Activated CD4-positive, alpha-beta T cell treated with anti-CD3 and anti-CD28 coated beads, Interleukin-2, amount 10 ng/mL, durations not matched to agents 7 days and 5 days (primary cell): Measurements from ENCODE around the gene CCR6. TPM values are rescaled to one million over a fixed set of nuclear protein-coding genes. Genes with fewer than 3 reads are reported as not detected.

Experiments used
- CTCF ChIA-PET: fragments of 350-600 bp; sonication (Branson Sonifier 250); formaldehyde crosslinking; loops from one replicate; lab custom pipeline; 2021; ENCODE audit warnings: antibody characterized with exemption; lab: Charles Lee
- POLR2A ChIA-PET: fragments of 350-600 bp; sonication (Branson Sonifier 250); formaldehyde crosslinking; loops from one replicate; lab custom pipeline; 2021; ENCODE audit warnings: antibody characterized with exemption; lab: Charles Lee
- DNase-seq: peaks from one replicate; pipeline ENCODE4 v3.0.0-alpha.2; 2020
- H3K27ac Mint-ChIP-seq: one replicate; pipeline ENCODE4 v1.8.0; 2021; ENCODE audit warnings: mild to moderate bottlenecking, moderate library complexity, mixed read lengths
- H3K27me3 Mint-ChIP-seq: one replicate; pipeline ENCODE4 v1.8.0; 2021; ENCODE audit warnings: mixed read lengths
- H3K36me3 Mint-ChIP-seq: one replicate; pipeline ENCODE4 v1.8.0; 2021; ENCODE audit warnings: low read depth, mixed read lengths
- H3K4me1 Mint-ChIP-seq: one replicate; pipeline ENCODE4 v1.8.0; 2021; ENCODE audit warnings: mixed read lengths
- H3K4me3 Mint-ChIP-seq: one replicate; pipeline ENCODE4 v1.8.0; 2021; ENCODE audit warnings: mild to moderate bottlenecking, moderate library complexity, mixed read lengths
- H3K9me3 Mint-ChIP-seq: one replicate; pipeline ENCODE4 v1.8.0; 2021; ENCODE audit warnings: mixed read lengths
- total RNA-seq, 2 experiments: library from RNA; stranded (reverse); gene quantifications; one replicate each; pipeline ENCODE4 v1.2.3, GENCODE V29; 2021

CCR6 gene
- total RNA-seq, 2 experiments from 2014 or later = 6.7 to 7.4 TPM

DNA sequence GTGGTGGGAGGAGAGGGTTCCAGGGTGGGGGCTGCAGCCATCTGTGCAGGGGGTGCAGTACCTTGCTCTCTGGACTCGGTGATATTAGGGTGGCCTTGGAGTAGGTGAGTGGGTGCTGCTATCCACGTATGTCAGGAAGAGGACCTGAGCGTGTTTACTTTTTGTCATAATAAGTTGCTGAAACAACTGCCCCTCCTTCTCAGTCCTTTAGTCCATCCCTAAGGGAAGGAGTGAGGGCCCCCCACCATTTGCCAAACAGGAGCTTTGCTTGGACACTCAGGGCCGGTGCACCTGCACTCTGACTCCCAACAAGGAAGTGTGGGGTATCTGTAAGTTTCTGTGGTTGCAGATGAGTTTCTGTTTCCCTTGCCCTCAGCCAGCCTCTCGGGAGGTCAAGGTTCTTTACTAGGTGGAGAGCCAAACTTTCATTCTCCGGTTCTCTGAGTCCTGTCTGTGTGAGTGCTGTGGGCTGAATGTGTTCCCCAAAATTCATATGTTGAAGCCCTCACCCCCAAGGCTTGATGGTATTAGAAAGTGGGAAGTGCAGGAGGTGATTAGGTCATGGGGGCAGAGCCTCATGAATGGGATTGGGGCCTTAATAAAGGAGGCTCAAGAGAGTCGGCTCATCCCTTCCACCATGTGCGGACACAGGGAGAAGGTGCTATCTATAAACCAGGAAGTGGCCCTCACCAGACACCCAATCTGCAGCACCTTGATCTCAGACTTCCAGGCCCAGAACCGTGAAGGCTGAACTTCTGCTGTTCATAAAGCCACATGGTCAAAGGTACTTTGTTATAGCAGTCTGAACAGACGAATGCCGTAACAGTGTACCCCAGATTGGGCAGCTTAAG, 19.6 kb upstream of the CCR6 start:
- POLR2A ChIA-PET = no interaction called here
- Mint-ChIP-seq H3K36me3 (no peaks in the 10 kb centered on the region), H3K27me3 (no peaks in the 10 kb centered on the region), H3K4me3 (no peak overlapping the region), H3K27ac (peak overlapping the region; percentile 42), H3K9me3 (peaks cover 5% of the 10 kb centered on the region), H3K4me1 (peaks cover 16% of the 10 kb centered on the region)
- CTCF ChIA-PET = no interaction called here
- no peak for DNase-seq

DNA sequence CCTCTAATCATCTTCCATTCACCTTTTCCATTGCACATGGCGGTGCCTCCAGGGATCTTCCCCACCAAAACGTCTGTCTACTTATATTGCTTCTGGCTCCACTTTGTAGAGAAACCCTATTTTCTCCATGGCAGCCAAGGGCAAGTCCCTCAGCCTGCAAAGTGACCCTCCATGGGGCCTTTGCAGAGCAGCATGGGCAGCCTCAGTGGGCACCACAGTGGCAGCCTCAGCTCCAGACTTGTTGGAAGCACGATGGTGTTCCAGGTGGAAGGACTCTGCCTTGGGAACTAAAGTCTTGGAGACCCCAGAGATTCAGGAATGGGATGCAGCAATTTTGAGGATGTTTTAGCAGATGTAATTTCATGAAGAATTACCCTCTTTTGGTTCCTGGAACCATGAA, 18.5 kb upstream of the CCR6 start:
- no peaks in the 10 kb centered on the region for H3K36me3 Mint-ChIP-seq
- no peak overlapping the region for H3K27ac Mint-ChIP-seq
- CTCF ChIA-PET = no interaction called here
- DNase-seq = no peak
- peaks cover 5% of the 10 kb centered on the region for H3K9me3 Mint-ChIP-seq
- H3K4me1 Mint-ChIP-seq = peaks cover 8% of the 10 kb centered on the region
- H3K4me3 Mint-ChIP-seq = no peak overlapping the region
- no peaks in the 10 kb centered on the region for H3K27me3 Mint-ChIP-seq
- POLR2A ChIA-PET = no interaction called here

- no peak for DNase-seq
- Mint-ChIP-seq H3K9me3 (peaks cover 5% of the 10 kb centered on the region), H3K27ac (no peak overlapping the region), H3K4me3 (no peak overlapping the region), H3K27me3 (no peaks in the 10 kb centered on the region), H3K4me1 (peaks cover 8% of the 10 kb centered on the region), H3K36me3 (no peaks in the 10 kb centered on the region)
- CTCF ChIA-PET = no interaction called here
- POLR2A ChIA-PET = no interaction called here
Observed at GRCh38 chr6:167105060-167105459, 17.8 kb upstream of the CCR6 start.

DNA sequence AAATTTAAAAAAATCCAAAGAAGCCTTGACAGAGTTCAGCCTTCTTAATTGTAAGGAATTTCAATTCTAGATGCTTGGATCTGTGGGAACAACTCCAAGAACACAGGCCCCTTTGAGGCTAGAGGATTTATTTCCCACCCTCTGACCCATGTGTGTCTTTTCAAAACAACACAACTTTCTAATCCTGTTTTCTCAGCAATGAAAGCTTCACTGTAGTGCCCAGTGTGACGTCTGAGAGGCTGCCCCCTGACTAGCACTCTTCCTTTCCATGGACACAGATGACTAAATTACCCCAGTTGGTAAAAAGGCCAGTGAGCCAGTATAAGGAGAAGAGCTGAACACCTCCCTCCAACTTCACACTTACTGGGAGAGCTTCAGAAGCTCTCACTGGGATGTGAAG, 16.5 kb upstream of the CCR6 start:
- Mint-ChIP-seq H3K4me1 (peaks cover 11% of the 10 kb centered on the region), H3K9me3 (peaks cover 3% of the 10 kb centered on the region), H3K27ac (no peak overlapping the region), H3K4me3 (no peak overlapping the region), H3K36me3 (no peaks in the 10 kb centered on the region), H3K27me3 (peaks cover 4% of the 10 kb centered on the region)
- POLR2A ChIA-PET = no interaction called here
- DNase-seq = no peak
- CTCF ChIA-PET = no interaction called here

DNA sequence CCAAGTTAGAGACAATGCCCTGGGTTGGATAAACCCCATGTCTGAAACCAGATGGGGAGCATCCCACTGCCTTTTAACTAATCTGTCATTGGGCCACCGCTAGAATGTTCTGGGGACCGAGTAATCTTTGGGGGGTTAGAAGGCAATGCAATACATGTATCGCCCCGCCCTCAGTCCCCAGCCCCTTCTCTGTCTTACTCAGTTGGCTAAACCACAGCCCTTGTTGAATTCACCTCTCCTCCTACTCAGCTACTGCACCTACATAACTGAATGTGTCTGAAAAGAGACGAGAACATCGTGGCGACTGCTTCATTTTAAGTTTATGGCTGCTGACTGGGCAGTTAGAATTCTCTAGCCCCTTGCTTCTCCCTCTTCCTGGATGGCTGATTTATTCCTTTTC, 15.1 kb upstream of the CCR6 start:
- no peak overlapping the region for H3K27ac Mint-ChIP-seq
- no peak for DNase-seq
- H3K36me3 Mint-ChIP-seq = no peaks in the 10 kb centered on the region
- H3K27me3 Mint-ChIP-seq = peaks cover 4% of the 10 kb centered on the region
- ChIA-PET CTCF (no interaction called here), POLR2A (no interaction called here)
- H3K4me3 Mint-ChIP-seq = no peak overlapping the region
- peaks cover 13% of the 10 kb centered on the region for H3K4me1 Mint-ChIP-seq
- H3K9me3 Mint-ChIP-seq = peaks cover 3% of the 10 kb centered on the region

DNA sequence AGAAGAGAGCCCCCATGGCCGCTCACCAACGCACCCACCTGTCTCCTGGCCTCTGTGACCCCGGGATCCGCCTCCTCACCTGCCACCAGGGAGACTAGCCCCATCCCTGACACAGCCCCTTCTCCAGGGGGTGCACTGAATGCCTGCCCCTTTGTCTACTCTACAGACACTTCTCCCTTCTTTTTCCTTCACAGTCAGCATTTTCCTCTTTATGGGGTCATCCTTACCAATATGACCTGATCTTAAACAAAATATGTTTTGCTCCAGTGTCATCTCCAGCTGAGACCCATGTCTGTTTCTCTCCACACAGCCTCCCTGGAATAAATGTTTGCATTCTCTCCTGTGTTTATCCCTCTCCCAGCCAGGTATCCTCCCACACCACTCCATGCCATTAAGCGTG, 14.6 kb upstream of the CCR6 start:
- Mint-ChIP-seq H3K27ac (no peak overlapping the region), H3K9me3 (peaks cover 3% of the 10 kb centered on the region), H3K4me3 (no peak overlapping the region), H3K36me3 (no peaks in the 10 kb centered on the region), H3K4me1 (peaks cover 8% of the 10 kb centered on the region), H3K27me3 (peaks cover 4% of the 10 kb centered on the region)
- ChIA-PET CTCF (no interaction called here), POLR2A (no interaction called here)
- DNase-seq = no peak

DNA sequence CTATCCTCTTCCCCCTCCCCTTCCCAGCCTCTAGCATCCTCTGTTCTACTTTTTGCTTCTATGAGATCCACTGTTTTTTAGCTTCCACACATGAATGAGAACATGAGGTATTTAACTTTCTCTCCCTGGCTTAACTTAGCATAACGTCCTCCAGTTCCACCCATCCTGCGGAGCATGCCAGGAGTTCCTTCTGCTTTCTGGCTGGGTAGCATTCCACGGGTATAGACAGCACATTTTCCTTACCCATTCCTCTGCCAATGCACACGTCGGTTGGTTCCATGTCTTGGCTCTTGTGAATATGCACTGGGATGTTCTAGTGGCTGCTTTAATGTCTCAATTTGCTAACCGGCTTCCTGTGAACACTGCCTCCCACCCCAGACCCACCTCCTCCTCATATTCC, 13.2 kb upstream of the CCR6 start:
- Mint-ChIP-seq H3K9me3 (peaks cover 3% of the 10 kb centered on the region), H3K27ac (no peak overlapping the region), H3K4me1 (peaks cover 7% of the 10 kb centered on the region), H3K36me3 (no peaks in the 10 kb centered on the region), H3K4me3 (no peak overlapping the region), H3K27me3 (peaks cover 4% of the 10 kb centered on the region)
- DNase-seq = no peak
- POLR2A ChIA-PET = no interaction called here
- CTCF ChIA-PET = interaction anchor here (0.9 kb wide), 1 partner anchor 225 kb away, joined by 3 read pairs; no protein-coding TSS in a partner anchor

DNA sequence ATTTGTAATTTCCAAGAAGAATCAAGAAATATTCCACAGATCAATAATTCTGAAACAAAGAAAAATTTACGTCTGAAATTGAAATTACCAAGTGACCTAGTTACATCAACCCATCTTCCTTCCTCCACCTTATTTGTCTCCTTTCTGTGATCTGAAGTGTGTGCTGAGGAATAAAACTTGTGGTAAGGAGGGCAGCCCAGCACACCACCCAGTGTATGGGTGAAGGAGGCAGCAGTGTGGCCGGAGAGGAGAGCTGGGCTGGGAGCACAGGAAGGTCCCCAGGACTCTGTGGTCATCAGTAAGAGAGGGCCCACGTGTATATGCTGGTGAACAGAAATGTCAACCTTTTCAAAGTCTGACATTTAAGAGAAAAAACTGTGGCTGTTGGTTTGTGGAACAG, 11.3 kb upstream of the CCR6 start:
- no peaks in the 10 kb centered on the region for H3K9me3 Mint-ChIP-seq
- POLR2A ChIA-PET = no interaction called here
- no peak overlapping the region for H3K27ac Mint-ChIP-seq
- peak overlapping the region; percentile 17 for H3K4me3 Mint-ChIP-seq
- peaks cover 4% of the 10 kb centered on the region for H3K27me3 Mint-ChIP-seq
- CTCF ChIA-PET = no interaction called here
- H3K36me3 Mint-ChIP-seq = no peaks in the 10 kb centered on the region
- no peak for DNase-seq
- H3K4me1 Mint-ChIP-seq = peaks cover 7% of the 10 kb centered on the region

DNA sequence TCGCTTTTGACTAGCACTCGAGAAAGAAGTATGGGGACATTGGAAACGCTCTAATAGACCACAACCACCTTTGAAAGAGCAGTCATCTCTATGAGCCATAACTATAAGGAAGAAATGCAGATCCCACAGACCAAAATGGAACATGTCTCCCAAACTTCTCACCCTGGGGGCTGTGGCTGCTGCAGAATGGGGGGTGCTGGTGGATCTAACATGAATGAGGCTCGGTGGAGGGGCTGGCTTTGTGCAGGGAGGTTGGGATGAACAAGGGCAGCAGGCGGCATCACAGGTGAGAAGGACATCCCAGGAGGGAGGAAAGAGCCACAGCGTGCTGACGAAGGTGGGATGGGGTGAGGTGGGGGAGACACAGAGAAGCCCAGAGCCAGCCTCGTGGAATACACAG, 10.5 kb upstream of the CCR6 start:
- Mint-ChIP-seq H3K4me1 (peaks cover 7% of the 10 kb centered on the region), H3K27me3 (peaks cover 4% of the 10 kb centered on the region), H3K27ac (no peak overlapping the region), H3K36me3 (no peaks in the 10 kb centered on the region), H3K9me3 (no peaks in the 10 kb centered on the region), H3K4me3 (peak overlapping the region; percentile 59)
- ChIA-PET CTCF (no interaction called here), POLR2A (no interaction called here)
- DNase-seq = no peak

GRCh38 chr6:167113047-167113754, 9.7 kb upstream of the CCR6 start:
- Mint-ChIP-seq H3K27ac (no peak overlapping the region), H3K36me3 (no peaks in the 10 kb centered on the region), H3K9me3 (no peaks in the 10 kb centered on the region), H3K27me3 (peaks cover 4% of the 10 kb centered on the region), H3K4me1 (peaks cover 7% of the 10 kb centered on the region), H3K4me3 (peak overlapping the region; percentile 59)
- POLR2A ChIA-PET = no interaction called here
- CTCF ChIA-PET = no interaction called here
- DNase-seq = no peak

- CTCF ChIA-PET = interaction anchor here (0.5 to 0.8 kb wide), 2 partner anchors 24 to 327 kb away, joined by 3 read pairs; no protein-coding TSS in a partner anchor
- Mint-ChIP-seq H3K9me3 (no peaks in the 10 kb centered on the region), H3K36me3 (no peaks in the 10 kb centered on the region), H3K4me3 (peak overlapping the region; percentile 10), H3K27me3 (peaks cover 4% of the 10 kb centered on the region), H3K27ac (peak overlapping the region; percentile 60), H3K4me1 (peaks cover 15% of the 10 kb centered on the region)
- no peak for DNase-seq
- POLR2A ChIA-PET = no interaction called here
Observed at GRCh38 chr6:167113935-167114910, 8.7 kb upstream of the CCR6 start.

GRCh38 chr6:167115054-167115453, 7.8 kb upstream of the CCR6 start:
- no peak overlapping the region for H3K4me3 Mint-ChIP-seq
- H3K27ac Mint-ChIP-seq = no peak overlapping the region
- H3K9me3 Mint-ChIP-seq = no peaks in the 10 kb centered on the region
- H3K27me3 Mint-ChIP-seq = peaks cover 4% of the 10 kb centered on the region
- no peaks in the 10 kb centered on the region for H3K36me3 Mint-ChIP-seq
- DNase-seq = no peak
- POLR2A ChIA-PET = no interaction called here
- CTCF ChIA-PET = no interaction called here
- peaks cover 23% of the 10 kb centered on the region for H3K4me1 Mint-ChIP-seq
